ENCODE results near the gene TMPO.
"Not testable (repeated sequence)": the region's sequence is repeated elsewhere in the genome, so short reads cannot be mapped to it uniquely, and the experiment has no call there.

TMPO gene

GRCh38 chr12:98515287-98516110 is at the start of gene TMPO:
Gene TMPO, plus strand, starts transcription at chr12:98515590. Its CDS starts 278 bp downstream, at chr12:98515868.
- DNase-seq (ENCODE audit: low read depth in 4 of 4, low spot score in 1 of 4), result peak; percentile 86 to 91 (median 88)

GRCh38 chr12:98465950-98466602 is 49.3 kb upstream of the TMPO start:
- no peak for DNase-seq (ENCODE audit: low read depth in 4 of 4, low spot score in 1 of 4)

GRCh38 chr12:98466640-98467400 is 48.6 kb upstream of the TMPO start:
- DNase-seq (ENCODE audit: low read depth in 4 of 4, low spot score in 1 of 4), result no peak

GRCh38 chr12:98469109-98469508 is 46.3 kb upstream of the TMPO start:
- DNase-seq (ENCODE audit: low read depth in 4 of 4, low spot score in 1 of 4), result no peak

DNA sequence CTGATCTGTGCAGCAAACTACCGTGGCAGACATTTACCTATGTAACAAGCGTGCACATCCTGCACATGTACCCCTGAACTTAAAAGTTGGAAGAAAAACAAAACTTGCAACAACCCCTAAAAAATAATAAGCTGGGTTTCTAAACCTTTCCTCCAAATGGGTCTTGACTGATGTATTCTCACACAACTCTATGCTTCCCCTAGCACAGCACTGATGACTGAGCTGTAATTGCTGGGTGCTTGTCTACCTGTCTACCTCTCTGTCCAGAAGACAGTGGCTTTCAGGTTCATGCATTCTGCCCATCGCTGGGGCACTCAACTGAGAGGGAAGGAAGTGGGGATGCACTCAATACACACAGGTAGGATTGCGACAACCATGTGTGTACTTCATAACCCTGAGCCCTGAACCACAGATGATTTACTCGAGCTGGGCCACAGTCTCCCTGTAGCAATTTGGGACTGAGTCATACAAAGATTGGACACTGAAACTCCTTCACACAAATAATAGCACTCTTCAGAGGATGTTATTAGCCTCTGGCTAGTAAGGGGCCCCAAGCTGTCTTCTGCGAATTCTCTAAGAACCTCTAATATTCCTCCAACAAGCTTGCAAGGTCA is 44.8 kb upstream of the TMPO start:
- DNase-seq (ENCODE audit: low read depth in 4 of 4, low spot score in 1 of 4), result no peak

- no peak for DNase-seq (ENCODE audit: low read depth in 4 of 4, low spot score in 1 of 4)
These were observed 44.3 kb upstream of the TMPO start for GRCh38 chr12:98471085-98471484.

- DNase-seq (ENCODE audit: low read depth in 4 of 4, low spot score in 1 of 4), result no peak
These were observed 39.9 kb upstream of the TMPO start for GRCh38 chr12:98475565-98475908.

DNA sequence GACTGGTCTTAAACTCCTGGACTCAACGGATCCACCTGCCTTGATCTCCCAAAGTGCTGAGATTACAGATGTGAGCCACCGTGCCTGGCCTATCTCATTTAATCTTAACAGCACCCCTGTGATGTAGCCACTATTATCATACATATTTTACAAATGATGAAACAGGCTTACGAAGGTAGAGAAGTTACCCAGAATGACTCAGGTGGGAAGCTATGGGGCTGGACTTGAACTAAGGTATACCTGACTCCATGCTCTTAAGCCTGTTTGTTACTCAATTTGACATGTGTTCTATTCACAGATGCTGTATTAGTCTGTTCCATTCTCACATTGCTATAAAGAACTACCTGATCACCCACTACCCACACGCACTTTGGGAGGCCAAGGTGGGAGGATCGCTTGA is 36.8 kb upstream of the TMPO start:
- no peak for DNase-seq (ENCODE audit: low read depth in 4 of 4, low spot score in 1 of 4)

DNA sequence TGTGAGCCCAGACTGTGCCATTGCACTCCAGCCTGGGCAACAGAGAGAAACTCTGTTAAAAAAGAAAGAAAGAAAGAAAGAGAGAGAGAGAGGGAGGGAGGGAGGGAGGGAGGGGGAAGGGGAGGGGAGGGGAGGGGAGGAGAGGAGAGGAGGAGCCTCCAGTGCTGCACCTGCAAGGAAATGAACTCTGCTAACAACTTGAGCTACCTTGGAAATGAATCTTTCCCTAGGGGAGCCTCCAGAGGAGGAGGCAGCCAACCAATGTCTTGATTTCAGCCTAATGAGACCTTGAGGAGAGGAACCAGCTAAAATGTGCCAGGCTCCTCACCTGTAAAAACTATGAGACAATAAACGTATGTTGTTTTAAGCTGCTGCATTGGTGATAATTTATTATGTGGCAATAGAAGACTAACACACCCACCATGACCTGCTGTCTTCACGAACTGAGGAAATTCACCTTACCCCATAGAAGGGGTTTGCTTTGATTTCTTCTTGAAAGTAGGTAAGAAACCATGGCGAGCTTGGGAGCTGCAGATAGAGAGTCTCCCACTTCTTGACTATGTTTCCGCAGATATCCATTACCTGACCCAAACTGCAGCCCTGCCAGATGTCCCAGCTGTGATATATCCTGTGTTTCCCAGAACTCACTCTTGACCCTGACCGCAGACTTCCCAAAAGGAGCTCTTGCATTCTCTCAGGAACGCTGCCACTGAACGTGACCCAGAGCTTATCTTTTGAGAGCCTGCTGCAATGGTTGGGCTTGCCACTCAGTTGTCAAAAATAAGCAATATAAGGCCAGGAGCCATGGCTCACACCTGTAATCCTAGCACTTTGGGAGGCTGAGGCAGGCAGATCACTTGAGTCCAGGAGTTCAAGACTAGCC is 31.5 kb upstream of the TMPO start:
- DNase-seq (ENCODE audit: low read depth in 4 of 4, low spot score in 1 of 4), result no peak

GRCh38 chr12:98485792-98486340 is 29.5 kb upstream of the TMPO start:
- DNase-seq (ENCODE audit: low read depth in 4 of 4, low spot score in 1 of 4), result no peak

DNA sequence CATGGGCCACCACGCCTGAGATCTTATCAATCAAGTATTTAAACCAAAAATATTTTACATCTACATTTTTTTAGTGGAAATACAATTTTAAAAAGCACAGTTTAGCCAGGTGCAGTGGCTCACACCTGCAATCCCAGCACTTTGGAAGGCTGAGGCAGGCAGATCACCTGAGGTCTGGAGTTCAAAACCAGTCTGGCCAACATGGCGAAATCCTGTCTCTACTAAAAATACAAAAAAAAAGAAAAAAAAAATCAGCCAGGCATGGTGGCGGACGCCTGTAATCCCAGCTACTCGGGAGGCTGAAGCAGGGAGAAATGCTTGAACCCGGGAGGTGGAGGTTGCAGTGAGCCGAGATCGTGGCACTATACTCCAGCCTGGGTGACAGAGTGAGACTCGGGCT is 27.0 kb upstream of the TMPO start:
- DNase-seq (ENCODE audit: low read depth in 4 of 4, low spot score in 1 of 4), result not testable (repeated sequence)

- no peak for DNase-seq (ENCODE audit: low read depth in 4 of 4, low spot score in 1 of 4)
These were observed 26.2 kb upstream of the TMPO start for GRCh38 chr12:98489176-98489575.

- DNase-seq (ENCODE audit: low read depth in 4 of 4, low spot score in 1 of 4), result peak; percentile 67 to 69 (median 68)
These were observed 24.6 kb upstream of the TMPO start for GRCh38 chr12:98490501-98491453.

DNA sequence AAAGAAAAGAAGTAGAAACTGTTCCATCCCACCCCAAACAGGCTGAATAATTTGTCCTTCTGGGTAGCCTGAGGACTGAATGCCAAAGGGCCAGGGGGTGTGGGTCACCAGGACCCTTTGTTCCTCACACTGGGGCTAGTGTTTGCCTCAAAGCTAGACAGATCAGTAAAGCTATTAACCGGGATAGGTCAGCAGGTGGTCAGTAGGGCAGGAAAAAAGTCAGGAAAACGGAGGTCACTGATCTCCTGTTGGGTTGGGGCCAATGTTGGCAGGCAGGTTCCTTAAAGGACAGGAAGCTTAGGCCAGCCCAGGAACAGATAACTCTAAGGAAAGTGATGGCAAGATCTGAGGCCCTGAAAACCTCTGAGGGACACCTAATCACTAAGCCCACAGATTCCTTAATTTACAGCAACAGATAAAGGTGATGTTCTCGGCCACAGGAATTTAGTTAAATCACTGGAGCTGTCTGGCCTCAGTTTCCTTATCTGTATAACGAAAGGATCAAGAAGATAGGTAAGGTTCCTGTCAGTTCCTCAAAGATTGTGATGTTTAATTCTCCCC is 22.7 kb upstream of the TMPO start:
- no peak for DNase-seq (ENCODE audit: low read depth in 4 of 4, low spot score in 1 of 4)

DNA sequence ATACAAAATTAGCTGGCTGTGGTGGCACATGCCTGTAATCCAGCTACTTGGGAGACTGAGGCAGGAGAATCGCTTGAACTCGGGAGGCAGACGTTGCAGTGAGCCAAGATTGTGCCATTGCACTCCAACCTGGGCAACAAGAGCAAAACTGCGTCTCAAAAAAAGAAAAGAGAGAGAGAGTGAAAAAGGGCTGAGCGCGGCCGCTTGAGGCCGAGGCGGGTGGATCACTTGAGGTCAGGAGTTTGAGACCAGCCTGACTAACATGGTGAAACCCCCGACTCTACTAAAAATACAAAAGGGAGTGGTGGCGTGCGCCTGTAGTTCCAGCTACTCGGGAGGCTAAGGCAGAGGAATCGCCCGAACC is 14.1 kb upstream of the TMPO start:
- DNase-seq (ENCODE audit: low read depth in 4 of 4, low spot score in 1 of 4), result not testable (repeated sequence)

- DNase-seq (ENCODE audit: low read depth in 4 of 4, low spot score in 1 of 4), result peak; percentile 80 to 95 (median 86)
These were observed 12.1 kb upstream of the TMPO start for GRCh38 chr12:98503342-98503591.

- peak; percentile 91 to 96 (median 92) for DNase-seq (ENCODE audit: low read depth in 4 of 4, low spot score in 1 of 4)
These were observed 11.6 kb upstream of the TMPO start for GRCh38 chr12:98503592-98504367.

- DNase-seq (ENCODE audit: low read depth in 4 of 4, low spot score in 1 of 4), result no peak
These were observed 11.1 kb upstream of the TMPO start for GRCh38 chr12:98504368-98504617.

DNA sequence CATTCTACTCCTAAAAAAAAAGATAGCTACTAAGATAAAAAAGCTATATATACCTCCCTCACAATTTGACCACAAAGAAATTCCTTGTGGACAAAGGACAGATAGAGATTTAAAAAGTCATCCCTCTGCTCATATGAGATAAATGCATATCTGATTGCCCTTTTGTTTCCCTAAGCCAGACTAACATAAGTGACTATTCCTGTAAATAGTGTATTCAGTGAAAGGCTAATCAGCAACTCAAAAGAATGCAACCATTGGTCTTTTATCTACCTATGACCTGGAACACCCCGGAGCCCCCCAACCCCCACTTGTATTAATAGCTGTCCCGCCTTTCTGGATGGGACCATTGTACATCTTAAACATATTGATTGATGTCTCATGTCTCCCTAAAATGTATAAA is 6.3 kb upstream of the TMPO start:
- no peak for DNase-seq (ENCODE audit: low read depth in 4 of 4, low spot score in 1 of 4)

All from stimulated activated CD4-positive, alpha-beta T cell treated with anti-CD3 and anti-CD28 coated beads, Interleukin-1b, Interleukin-23, amount 100 ng/mL, for 24 hours (primary cell).